A549 (cell line): ENCODE measurements around the gene MAGI2. TPM values are rescaled to one million over a fixed set of nuclear protein-coding genes. Genes with fewer than 3 reads are reported as not detected.

Experiments used
- ATAC-seq, 2 experiments: fragments of 200-7000 bp in 1 of 2; fragments of >200 bp in 1 of 2; cut with Nextera tagmentation in 1 of 2; cut with Tn5 transposase in 1 of 2; 3 replicates each; pipeline versions ENCODE4 v1.8.0 to v1.9.1; 2018 to 2020; ENCODE audit warnings: mild to moderate bottlenecking in 1 of 2, moderate library complexity in 1 of 2
- CTCF ChIA-PET: fragments of 300-600 bp; sonication (Branson Sonifier 250); formaldehyde crosslinking; extraction: SDS; loops from one replicate; lab custom pipeline; 2021; ENCODE audit warnings: antibody characterized with exemption, inconsistent platforms; lab: Yijun Ruan, JAX
- POLR2A ChIA-PET: fragments of 350-600 bp; formaldehyde crosslinking; extraction: SDS; loops from one replicate; lab custom pipeline; 2021; ENCODE audit warnings: antibody characterized with exemption, inconsistent platforms; lab: Yijun Ruan, JAX
- DNase-seq, 2 experiments: peaks; one replicate each; pipeline versions ENCODE4 v3.0.0 to v3.0.0-alpha.2; 2011 to 2016; ENCODE audit warnings: low read depth in 1 of 2, low spot score in 1 of 2
- FAIRE-seq: peaks from 2 replicates; lab custom pipeline; 2011; peaks lifted over from hg19 to GRCh38; lab: Jason Lieb, UNC
- H3K27ac ChIP-seq, 2 experiments: fragments of >200 bp; sonication (Bioruptor Twin); formaldehyde crosslinking; 3 replicates each; pipeline ENCODE4 v1.5.1; 2016 to 2017
- H3K4me1 ChIP-seq: fragments of >200 bp; sonication (Bioruptor Twin); formaldehyde crosslinking; 3 replicates; pipeline ENCODE4 v1.6.1; 2016
- H3K4me2 ChIP-seq: fragments of >200 bp; sonication (Bioruptor Twin); formaldehyde crosslinking; 3 replicates; pipeline ENCODE4 v1.6.1; 2016
- H3K4me3 ChIP-seq: fragments of >200 bp; sonication (Bioruptor Twin); formaldehyde crosslinking; 3 replicates; pipeline ENCODE4 v1.5.1; 2016
- H3K9me3 ChIP-seq: fragments of >200 bp; sonication (Bioruptor Twin); formaldehyde crosslinking; 3 replicates; pipeline ENCODE4 v1.6.1; 2016
- BHLHE40 ChIP-seq: IDR thresholded peaks from 2 replicates; pipeline ENCODE4 v1.6.1; 2012; ENCODE audit warnings: low read depth, low read length, inconsistent platforms
- CBX2 ChIP-seq: fragments of 200-600 bp; sonication (generic); IDR thresholded peaks from 2 replicates; pipeline ENCODE4 v1.6.1; 2016; ENCODE audit warnings: low read depth, mild to moderate bottlenecking, borderline replicate concordance
- CHD2 ChIP-seq: fragments of 150-350 bp; IDR thresholded peaks from 2 replicates; pipeline ENCODE4 v1.6.1; 2014; ENCODE audit warnings: low read length; ENCODE audit not compliant: partially characterized antibody
- EHF ChIP-seq: fragments of 250-450 bp; sonication (Bioruptor Pico); IDR thresholded peaks from 2 replicates; pipeline ENCODE4 v1.5.0; 2020; ENCODE audit warnings: mild to moderate bottlenecking
- EHMT2 ChIP-seq: fragments of 200-600 bp; sonication (generic); IDR thresholded peaks from 2 replicates; pipeline ENCODE4 v1.6.1; 2016; ENCODE audit warnings: antibody characterized with exemption, low read depth, mild to moderate bottlenecking, moderate library complexity
- EP300 ChIP-seq, 2 experiments: fragments of >200 bp; sonication (Bioruptor Twin); formaldehyde crosslinking; IDR thresholded peaks; 2 replicates in 1 of 2; 3 replicates in 1 of 2; pipeline ENCODE4 v1.6.1; 2016 to 2017
- GATA3 ChIP-seq: IDR thresholded peaks from 2 replicates; pipeline ENCODE4 v1.6.1; 2012; ENCODE audit warnings: borderline replicate concordance
- HEYL ChIP-seq: fragments of 250-450 bp; sonication (Bioruptor Pico); IDR thresholded peaks from 2 replicates; pipeline ENCODE4 v1.8.0; 2021; ENCODE audit warnings: mild to moderate bottlenecking, moderate library complexity
- HOXB5 ChIP-seq: fragments of 250-450 bp; sonication (Bioruptor Pico); IDR thresholded peaks from 2 replicates; pipeline ENCODE4 v1.5.0; 2020; ENCODE audit warnings: mild to moderate bottlenecking, moderate library complexity
- KDM5A ChIP-seq: fragments of 200-600 bp; sonication (generic); IDR thresholded peaks from 2 replicates; pipeline ENCODE4 v1.6.1; 2016; ENCODE audit warnings: antibody characterized with exemption, mild to moderate bottlenecking
- NPAS2 ChIP-seq: fragments of 250-450 bp; sonication (Bioruptor Pico); IDR thresholded peaks from 2 replicates; pipeline ENCODE4 v1.8.0; 2022; ENCODE audit warnings: mild to moderate bottlenecking, moderate library complexity, borderline replicate concordance
- POLR2A ChIP-seq: IDR thresholded peaks from 2 replicates; pipeline ENCODE4 v1.6.1; 2012; ENCODE audit warnings: mild to moderate bottlenecking, low read length
- POLR2AphosphoS2 ChIP-seq: conservative IDR thresholded peaks from 2 replicates; pipeline ENCODE4 v1.6.1; 2012; ENCODE audit warnings: low read length, improper control_type of control experiment, inconsistent platforms
- RCOR1 ChIP-seq: fragments of 150-350 bp; IDR thresholded peaks from 2 replicates; pipeline ENCODE4 v1.6.1; 2014; ENCODE audit warnings: antibody characterized with exemption, low read length, low read depth
- RFX5 ChIP-seq: fragments of 450-650 bp; IDR thresholded peaks from 2 replicates; pipeline ENCODE4 v1.7.1; 2014; ENCODE audit warnings: antibody characterized with exemption, mild to moderate bottlenecking, moderate library complexity
- SMC3 ChIP-seq: fragments of >200 bp; sonication (Bioruptor Twin); formaldehyde crosslinking; IDR thresholded peaks from 3 replicates; pipeline ENCODE4 v1.6.1; 2018; ENCODE audit warnings: inconsistent platforms
- ZNF302 ChIP-seq: fragments of 250-450 bp; sonication (Bioruptor Pico); IDR thresholded peaks from 2 replicates; pipeline ENCODE4 v1.9.0; 2021; ENCODE audit warnings: inconsistent platforms, mild to moderate bottlenecking, moderate library complexity
- WGBS: methylation state at CpG from one replicate; pipeline ENCODE4 v1.1.6; 2017; ENCODE audit errors: missing lambda C conversion rate; 5-methylcytosine and 5-hydroxymethylcytosine counted together
- polyA plus RNA-seq, 4 experiments: library from polyadenylated mRNA; depleted of rRNA in 3 of 4; stranded (reverse); fragments of >200 nt; fragmentation: RNase III in 1 of 4; extraction: RNeasy Plus Mini Kit Qiagen cat#74134 plus additional on column Dnase treatment in 1 of 4; gene quantifications; 2 replicates in 3 of 4; 3 replicates in 1 of 4; pipeline ENCODE4 v1.2.3, GENCODE V29; 2011 to 2017
- TF ChIP-seq, protein P1 (sequence below): fragments of 150-350 bp; IDR thresholded peaks from 2 replicates; pipeline ENCODE4 v1.6.1; 2014; ENCODE audit warnings: low read depth, mild to moderate bottlenecking, low read length
- TF ChIP-seq, protein P2 (sequence below): fragments of 200-600 bp; sonication (generic); IDR thresholded peaks from 2 replicates; pipeline ENCODE4 v1.6.1; 2016; ENCODE audit warnings: antibody characterized with exemption, mild to moderate bottlenecking, moderate library complexity
- TF ChIP-seq, protein P3 (sequence below): fragments of >200 bp; sonication (Bioruptor Twin); formaldehyde crosslinking; IDR thresholded peaks from 3 replicates; pipeline ENCODE4 v1.5.1; 2016
- TF ChIP-seq, protein P4 (sequence below): IDR thresholded peaks from 2 replicates; pipeline ENCODE4 v1.6.1; 2012; ENCODE audit warnings: low read depth, borderline replicate concordance
- TF ChIP-seq, protein P5 (sequence below): IDR thresholded peaks from 2 replicates; pipeline ENCODE4 v1.6.1; 2012
- TF ChIP-seq, protein P6 (sequence below): fragments of 250-450 bp; sonication (Bioruptor Pico); IDR thresholded peaks from 2 replicates; pipeline ENCODE4 v1.5.0; 2020; ENCODE audit warnings: low read depth, mild to moderate bottlenecking, moderate library complexity
- TF ChIP-seq, protein P7 (sequence below): IDR thresholded peaks from 2 replicates; pipeline ENCODE4 v1.6.1; 2012

MAGI2 gene
- polyA plus RNA-seq, 2 of the 4 experiments (the other 2 are of a cell fraction): 0.48 to 0.81 TPM

DNA sequence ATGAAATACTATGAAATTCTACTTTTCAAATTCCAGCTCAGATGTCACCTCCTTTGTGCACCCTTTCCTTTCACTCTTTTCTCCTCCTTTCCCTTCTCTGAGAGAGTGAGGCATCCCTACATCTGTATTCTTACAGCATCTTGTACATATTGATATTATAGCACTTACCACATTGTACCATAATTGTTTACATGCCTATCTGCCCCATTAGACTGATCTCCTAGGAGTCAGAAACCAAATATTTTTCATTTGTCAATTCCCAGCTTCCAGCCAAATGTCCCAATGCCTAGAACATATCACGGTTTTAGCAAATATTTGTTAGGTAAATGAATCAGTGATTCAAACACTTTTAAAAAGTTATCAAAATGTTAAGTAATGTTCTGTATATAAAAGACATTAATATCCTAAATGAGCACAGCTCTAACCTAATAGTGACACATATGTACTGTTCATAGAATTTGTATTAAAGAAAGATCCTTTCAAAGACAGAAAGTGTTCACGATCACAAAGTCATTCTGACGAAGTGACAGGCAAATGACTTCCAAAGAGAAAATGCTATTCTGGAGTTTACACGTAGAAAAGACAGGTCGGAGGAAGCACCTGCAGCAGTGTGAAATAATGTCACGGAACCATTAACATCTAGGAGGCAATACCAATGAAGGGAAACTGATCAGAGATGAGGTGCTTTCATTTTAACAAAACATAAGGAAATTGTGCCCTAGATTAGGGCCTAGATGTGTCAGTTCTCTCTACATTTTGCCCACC is 774.2 kb downstream of the MAGI2 start:
- Histone ChIP-seq H3K9me3 (no peaks in the 10 kb centered on the region), H3K4me1 (no peaks in the 10 kb centered on the region), H3K27ac (no peak overlapping the region), H3K4me2 (no peak overlapping the region), H3K4me3 (no peak overlapping the region)
- FAIRE-seq (no peak), ATAC-seq (no peak), DNase-seq (no peak)
- TF ChIP-seq POLR2AphosphoS2 (no peak), RCOR1 (no peak), EHMT2 (no peak), KDM5A (no peak), GATA3 (no peak), EHF (CRISPR knock-in tag) (no peak)
- TF ChIP-seq, protein P1, sequence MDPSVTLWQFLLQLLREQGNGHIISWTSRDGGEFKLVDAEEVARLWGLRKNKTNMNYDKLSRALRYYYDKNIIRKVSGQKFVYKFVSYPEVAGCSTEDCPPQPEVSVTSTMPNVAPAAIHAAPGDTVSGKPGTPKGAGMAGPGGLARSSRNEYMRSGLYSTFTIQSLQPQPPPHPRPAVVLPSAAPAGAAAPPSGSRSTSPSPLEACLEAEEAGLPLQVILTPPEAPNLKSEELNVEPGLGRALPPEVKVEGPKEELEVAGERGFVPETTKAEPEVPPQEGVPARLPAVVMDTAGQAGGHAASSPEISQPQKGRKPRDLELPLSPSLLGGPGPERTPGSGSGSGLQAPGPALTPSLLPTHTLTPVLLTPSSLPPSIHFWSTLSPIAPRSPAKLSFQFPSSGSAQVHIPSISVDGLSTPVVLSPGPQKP: no peak
- ChIA-PET CTCF (no interaction called here), POLR2A (no interaction called here)
- 2% methylated on average over 6 of the region's 6 CpGs for WGBS

DNA sequence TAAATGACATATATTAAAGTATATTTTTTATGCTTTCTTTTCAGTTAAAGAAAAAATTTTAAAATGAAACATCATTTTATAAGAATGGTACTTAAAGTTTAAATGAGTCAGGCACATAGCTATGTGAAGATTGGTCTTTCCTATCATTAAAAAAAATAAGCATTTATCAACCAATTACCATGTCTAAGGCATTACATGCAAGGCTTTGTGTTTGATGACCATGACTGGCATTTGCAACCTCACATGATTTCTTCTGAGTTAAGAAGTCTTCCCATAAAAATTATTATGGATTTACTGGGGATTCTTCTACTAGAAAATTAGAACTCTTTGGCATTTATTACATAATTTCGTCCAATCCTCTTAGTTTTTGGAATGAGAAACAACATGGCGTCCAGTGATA is 776.1 kb downstream of the MAGI2 start:
- POLR2A ChIA-PET: no interaction called here
- TF ChIP-seq, protein P2, sequence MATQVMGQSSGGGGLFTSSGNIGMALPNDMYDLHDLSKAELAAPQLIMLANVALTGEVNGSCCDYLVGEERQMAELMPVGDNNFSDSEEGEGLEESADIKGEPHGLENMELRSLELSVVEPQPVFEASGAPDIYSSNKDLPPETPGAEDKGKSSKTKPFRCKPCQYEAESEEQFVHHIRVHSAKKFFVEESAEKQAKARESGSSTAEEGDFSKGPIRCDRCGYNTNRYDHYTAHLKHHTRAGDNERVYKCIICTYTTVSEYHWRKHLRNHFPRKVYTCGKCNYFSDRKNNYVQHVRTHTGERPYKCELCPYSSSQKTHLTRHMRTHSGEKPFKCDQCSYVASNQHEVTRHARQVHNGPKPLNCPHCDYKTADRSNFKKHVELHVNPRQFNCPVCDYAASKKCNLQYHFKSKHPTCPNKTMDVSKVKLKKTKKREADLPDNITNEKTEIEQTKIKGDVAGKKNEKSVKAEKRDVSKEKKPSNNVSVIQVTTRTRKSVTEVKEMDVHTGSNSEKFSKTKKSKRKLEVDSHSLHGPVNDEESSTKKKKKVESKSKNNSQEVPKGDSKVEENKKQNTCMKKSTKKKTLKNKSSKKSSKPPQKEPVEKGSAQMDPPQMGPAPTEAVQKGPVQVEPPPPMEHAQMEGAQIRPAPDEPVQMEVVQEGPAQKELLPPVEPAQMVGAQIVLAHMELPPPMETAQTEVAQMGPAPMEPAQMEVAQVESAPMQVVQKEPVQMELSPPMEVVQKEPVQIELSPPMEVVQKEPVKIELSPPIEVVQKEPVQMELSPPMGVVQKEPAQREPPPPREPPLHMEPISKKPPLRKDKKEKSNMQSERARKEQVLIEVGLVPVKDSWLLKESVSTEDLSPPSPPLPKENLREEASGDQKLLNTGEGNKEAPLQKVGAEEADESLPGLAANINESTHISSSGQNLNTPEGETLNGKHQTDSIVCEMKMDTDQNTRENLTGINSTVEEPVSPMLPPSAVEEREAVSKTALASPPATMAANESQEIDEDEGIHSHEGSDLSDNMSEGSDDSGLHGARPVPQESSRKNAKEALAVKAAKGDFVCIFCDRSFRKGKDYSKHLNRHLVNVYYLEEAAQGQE: no peak
- TF ChIP-seq CBX2 (no peak), HEYL (CRISPR knock-in tag) (no peak), GATA3 (no peak), ZNF302 (CRISPR knock-in tag) (no peak), SMC3 (no peak), EP300 (IDR thresholded peaks at IDR 0.05) (no peak), HOXB5 (no peak), RFX5 (no peak), NPAS2 (CRISPR knock-in tag) (no peak), POLR2AphosphoS2 (no peak), BHLHE40 (no peak), POLR2A (no peak), CHD2 (no peak), EHF (CRISPR knock-in tag) (no peak)
- TF ChIP-seq, protein P3, sequence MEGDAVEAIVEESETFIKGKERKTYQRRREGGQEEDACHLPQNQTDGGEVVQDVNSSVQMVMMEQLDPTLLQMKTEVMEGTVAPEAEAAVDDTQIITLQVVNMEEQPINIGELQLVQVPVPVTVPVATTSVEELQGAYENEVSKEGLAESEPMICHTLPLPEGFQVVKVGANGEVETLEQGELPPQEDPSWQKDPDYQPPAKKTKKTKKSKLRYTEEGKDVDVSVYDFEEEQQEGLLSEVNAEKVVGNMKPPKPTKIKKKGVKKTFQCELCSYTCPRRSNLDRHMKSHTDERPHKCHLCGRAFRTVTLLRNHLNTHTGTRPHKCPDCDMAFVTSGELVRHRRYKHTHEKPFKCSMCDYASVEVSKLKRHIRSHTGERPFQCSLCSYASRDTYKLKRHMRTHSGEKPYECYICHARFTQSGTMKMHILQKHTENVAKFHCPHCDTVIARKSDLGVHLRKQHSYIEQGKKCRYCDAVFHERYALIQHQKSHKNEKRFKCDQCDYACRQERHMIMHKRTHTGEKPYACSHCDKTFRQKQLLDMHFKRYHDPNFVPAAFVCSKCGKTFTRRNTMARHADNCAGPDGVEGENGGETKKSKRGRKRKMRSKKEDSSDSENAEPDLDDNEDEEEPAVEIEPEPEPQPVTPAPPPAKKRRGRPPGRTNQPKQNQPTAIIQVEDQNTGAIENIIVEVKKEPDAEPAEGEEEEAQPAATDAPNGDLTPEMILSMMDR: no peak
- TF ChIP-seq, protein P4, sequence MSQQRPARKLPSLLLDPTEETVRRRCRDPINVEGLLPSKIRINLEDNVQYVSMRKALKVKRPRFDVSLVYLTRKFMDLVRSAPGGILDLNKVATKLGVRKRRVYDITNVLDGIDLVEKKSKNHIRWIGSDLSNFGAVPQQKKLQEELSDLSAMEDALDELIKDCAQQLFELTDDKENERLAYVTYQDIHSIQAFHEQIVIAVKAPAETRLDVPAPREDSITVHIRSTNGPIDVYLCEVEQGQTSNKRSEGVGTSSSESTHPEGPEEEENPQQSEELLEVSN: no peak
- TF ChIP-seq, protein P5, sequence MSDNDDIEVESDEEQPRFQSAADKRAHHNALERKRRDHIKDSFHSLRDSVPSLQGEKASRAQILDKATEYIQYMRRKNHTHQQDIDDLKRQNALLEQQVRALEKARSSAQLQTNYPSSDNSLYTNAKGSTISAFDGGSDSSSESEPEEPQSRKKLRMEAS: no peak
- TF ChIP-seq, protein P6, sequence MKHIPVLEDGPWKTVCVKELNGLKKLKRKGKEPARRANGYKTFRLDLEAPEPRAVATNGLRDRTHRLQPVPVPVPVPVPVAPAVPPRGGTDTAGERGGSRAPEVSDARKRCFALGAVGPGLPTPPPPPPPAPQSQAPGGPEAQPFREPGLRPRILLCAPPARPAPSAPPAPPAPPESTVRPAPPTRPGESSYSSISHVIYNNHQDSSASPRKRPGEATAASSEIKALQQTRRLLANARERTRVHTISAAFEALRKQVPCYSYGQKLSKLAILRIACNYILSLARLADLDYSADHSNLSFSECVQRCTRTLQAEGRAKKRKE (CRISPR knock-in tag): no peak
- TF ChIP-seq, protein P7, sequence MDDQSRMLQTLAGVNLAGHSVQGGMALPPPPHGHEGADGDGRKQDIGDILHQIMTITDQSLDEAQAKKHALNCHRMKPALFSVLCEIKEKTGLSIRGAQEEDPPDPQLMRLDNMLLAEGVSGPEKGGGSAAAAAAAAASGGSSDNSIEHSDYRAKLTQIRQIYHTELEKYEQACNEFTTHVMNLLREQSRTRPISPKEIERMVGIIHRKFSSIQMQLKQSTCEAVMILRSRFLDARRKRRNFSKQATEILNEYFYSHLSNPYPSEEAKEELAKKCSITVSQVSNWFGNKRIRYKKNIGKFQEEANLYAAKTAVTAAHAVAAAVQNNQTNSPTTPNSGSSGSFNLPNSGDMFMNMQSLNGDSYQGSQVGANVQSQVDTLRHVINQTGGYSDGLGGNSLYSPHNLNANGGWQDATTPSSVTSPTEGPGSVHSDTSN: no peak
- TF ChIP-seq, all 56 proteins: peak for 0
- CTCF ChIA-PET: no interaction called here
- DNase-seq: no peak
- Histone ChIP-seq H3K9me3 (no peaks in the 10 kb centered on the region), H3K4me2 (no peak overlapping the region), H3K4me3 (no peak overlapping the region), H3K27ac (no peak overlapping the region), H3K4me1 (no peaks in the 10 kb centered on the region)
- 4% methylated on average over 2 of the region's 2 CpGs for WGBS
- no peak for ATAC-seq
- no peak for FAIRE-seq
